GM12891 (cell line): Measurements from ENCODE around the gene CD163.
"Not testable (repeated sequence)": the region's sequence is repeated elsewhere in the genome, so short reads cannot be mapped to it uniquely, and the experiment has no call there.

Experiments
- POLR2A ChIP-seq: IDR thresholded peaks from 2 replicates; pipeline ENCODE4 v1.6.1; 2011; ENCODE audit warnings: low read depth, low read length, control low read depth
- POLR2AphosphoS5 ChIP-seq: IDR thresholded peaks from 2 replicates; pipeline ENCODE4 v1.6.1; 2011; ENCODE audit warnings: low read depth, low read length, control low read depth
- SPI1 ChIP-seq: IDR thresholded peaks from 2 replicates; pipeline ENCODE4 v1.6.1; 2011; ENCODE audit warnings: low read depth, low read length, control low read depth
- TAF1 ChIP-seq: IDR thresholded peaks from 2 replicates; pipeline ENCODE4 v1.6.1; 2011; ENCODE audit warnings: low read depth, low read length, control low read depth

- not testable (repeated sequence) for TF ChIP-seq POLR2A, SPI1, POLR2AphosphoS5, TAF1
Measured at GRCh38 chr12:7438291-7438995, 65.1 kb downstream of the CD163 start.
